Astrocyte (in vitro differentiated cells and primary cell): ENCODE measurements around the gene L3MBTL4.

Source experiments
- EZH2 ChIP-seq: IDR thresholded peaks from 2 replicates; pipeline ENCODE4 v1.6.1; 2012; ENCODE audit warnings: mild to moderate bottlenecking, low read length, inconsistent platforms; ENCODE audit not compliant: insufficient read depth
- TF ChIP-seq, protein P1 (sequence below): IDR thresholded peaks from 2 replicates; pipeline ENCODE4 v1.5.1; 2011; ENCODE audit warnings: low read depth, mild to moderate bottlenecking, inconsistent platforms, low read length, moderate library complexity; ENCODE audit not compliant: insufficient read depth

- TF ChIP-seq, protein P1, sequence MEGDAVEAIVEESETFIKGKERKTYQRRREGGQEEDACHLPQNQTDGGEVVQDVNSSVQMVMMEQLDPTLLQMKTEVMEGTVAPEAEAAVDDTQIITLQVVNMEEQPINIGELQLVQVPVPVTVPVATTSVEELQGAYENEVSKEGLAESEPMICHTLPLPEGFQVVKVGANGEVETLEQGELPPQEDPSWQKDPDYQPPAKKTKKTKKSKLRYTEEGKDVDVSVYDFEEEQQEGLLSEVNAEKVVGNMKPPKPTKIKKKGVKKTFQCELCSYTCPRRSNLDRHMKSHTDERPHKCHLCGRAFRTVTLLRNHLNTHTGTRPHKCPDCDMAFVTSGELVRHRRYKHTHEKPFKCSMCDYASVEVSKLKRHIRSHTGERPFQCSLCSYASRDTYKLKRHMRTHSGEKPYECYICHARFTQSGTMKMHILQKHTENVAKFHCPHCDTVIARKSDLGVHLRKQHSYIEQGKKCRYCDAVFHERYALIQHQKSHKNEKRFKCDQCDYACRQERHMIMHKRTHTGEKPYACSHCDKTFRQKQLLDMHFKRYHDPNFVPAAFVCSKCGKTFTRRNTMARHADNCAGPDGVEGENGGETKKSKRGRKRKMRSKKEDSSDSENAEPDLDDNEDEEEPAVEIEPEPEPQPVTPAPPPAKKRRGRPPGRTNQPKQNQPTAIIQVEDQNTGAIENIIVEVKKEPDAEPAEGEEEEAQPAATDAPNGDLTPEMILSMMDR: no peak
- TF ChIP-seq EZH2: no peak
These were observed 1.7 kb downstream of the L3MBTL4 start for GRCh38 chr18:6412933-6413472.
